AG10803 (cell line): ENCODE measurements around the gene TUBB4B.

Source experiments
- DNase-seq: peaks from one replicate; pipeline ENCODE4 v3.0.0; 2010; ENCODE audit warnings: low read depth
- H3K4me3 ChIP-seq: 2 replicates; pipeline ENCODE4 v1.5.1; 2011; ENCODE audit warnings: mild to moderate bottlenecking, low read length, control low read depth
- CTCF ChIP-seq: conservative IDR thresholded peaks from 2 replicates; pipeline ENCODE4 v1.5.1; 2011; ENCODE audit warnings: mild to moderate bottlenecking, low read length, control low read depth, inconsistent platforms

The TUBB4B gene

GRCh38 chr9:137223078-137223970 is 17.8 kb upstream of the TUBB4B start:
- DNase-seq: peak; percentile 97
- peak overlapping the region; percentile 84 for H3K4me3 ChIP-seq
- TF ChIP-seq CTCF: no peak

GRCh38 chr9:137224830-137225694 is 16.0 kb upstream of the TUBB4B start, which contains the start of gene CYSRT1:
Gene CYSRT1, plus strand, starts transcription at chr9:137225174. Its CDS starts 448 bp downstream, at chr9:137225622.
- no peak for DNase-seq
- TF ChIP-seq CTCF: no peak
- H3K4me3 ChIP-seq: peak within 1 kb of the TSS; percentile 84

- TF ChIP-seq CTCF: no peak
- no peak overlapping the region for H3K4me3 ChIP-seq
- DNase-seq: no peak
Observed at GRCh38 chr9:137225699-137226331, 15.3 kb upstream of the TUBB4B start.

- DNase-seq: no peak
- no peak for TF ChIP-seq CTCF
- H3K4me3 ChIP-seq: no peak overlapping the region
Observed at GRCh38 chr9:137226338-137227053, 14.6 kb upstream of the TUBB4B start.

- DNase-seq: peak; percentile 54
- H3K4me3 ChIP-seq: no peak within 1 kb of the TSS
Observed at GRCh38 chr9:137227054-137227852, 13.8 kb upstream of the TUBB4B start, which contains the start of gene RNF224. Gene RNF224, plus strand, starts transcription at chr9:137227502. Its CDS starts 834 bp downstream, at chr9:137228336.

More at GRCh38 chr9:137227054-137227852, 13.8 kb upstream of the TUBB4B start, which contains the start of gene RNF224:
- peak; percentile 79 for TF ChIP-seq CTCF
